NOMO-1 treated with DMSO at 0.1 percent for 48 hours (cell line): ENCODE data around the gene ZNF236.

Experiments
- DNase-seq: peaks from one replicate; lab custom pipeline; 2025; ENCODE audit not compliant: unreplicated experiment; lab: John Stamatoyannopoulos, UW

ZNF236 gene

DNA sequence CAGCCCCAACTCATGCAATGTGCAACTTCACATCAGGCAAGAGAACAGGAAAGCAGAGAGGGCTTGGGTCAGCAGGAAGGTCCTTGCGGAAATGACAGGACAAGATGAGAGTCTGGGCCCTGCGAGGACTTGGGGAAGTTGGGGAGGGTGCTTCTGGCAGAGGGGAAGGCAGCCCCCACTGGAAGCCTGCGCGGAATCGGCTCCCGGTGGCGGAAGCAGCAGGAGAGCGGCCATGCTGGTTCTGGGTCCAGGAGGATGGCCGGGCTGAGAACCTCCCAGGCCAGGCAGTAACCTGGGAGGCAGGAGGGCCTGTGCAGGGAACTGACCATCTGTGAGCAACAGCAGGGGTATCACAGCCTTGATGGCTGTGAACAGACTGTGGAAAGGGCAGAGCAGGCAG lies 197.3 kb downstream of the ZNF236 start:
- no peak for DNase-seq
